IMR-90 (cell line): ENCODE measurements around the gene ALX4. TPM values are rescaled to one million over a fixed set of nuclear protein-coding genes. Genes with fewer than 3 reads are reported as not detected.

Source experiments
- ATAC-seq: fragments of 200-7000 bp; cut with Tn5 transposase; 2 replicates; pipeline ENCODE4 v1.9.1; 2020; ENCODE audit warnings: low read depth, mild to moderate bottlenecking, moderate library complexity
- BruUV-seq: library from RNA; stranded (reverse); fragments of 400-500 nt; replicated peaks from 2 replicates; lab custom pipeline; 2021; lab: Mats Ljungman, UMichigan
- CTCF ChIA-PET: fragments of 300-600 bp; formaldehyde crosslinking; extraction: SDS; loops from one replicate; lab custom pipeline; 2021; ENCODE audit warnings: antibody characterized with exemption; lab: Yijun Ruan, JAX
- POLR2A ChIA-PET: fragments of 300-600 bp; sonication (Branson Sonifier 250); formaldehyde crosslinking; loops from one replicate; lab custom pipeline; 2022; ENCODE audit warnings: antibody characterized with exemption; ENCODE audit not compliant: unreplicated experiment; lab: Charles Lee
- DNase-seq: peaks from one replicate; pipeline ENCODE4 v3.0.0; 2013
- H2AFZ ChIP-seq: replicated peaks from 2 replicates; pipeline ENCODE3; 2013; ENCODE audit warnings: low read length, mild to moderate bottlenecking; ENCODE audit not compliant: poor library complexity
- H2AK5ac ChIP-seq: 2 replicates; pipeline ENCODE4 v1.6.1; 2013; ENCODE audit warnings: low read depth, low read length, inconsistent platforms
- H2AK9ac ChIP-seq: replicated peaks from 2 replicates; pipeline ENCODE3; 2013; ENCODE audit warnings: mild to moderate bottlenecking, low read depth, low read length, moderate library complexity; ENCODE audit not compliant: poor library complexity
- H2BK120ac ChIP-seq: 2 replicates; pipeline ENCODE4 v1.6.1; 2013; ENCODE audit warnings: low read depth, low read length, inconsistent platforms
- H2BK15ac ChIP-seq: 3 replicates; pipeline ENCODE4 v1.6.1; 2013; ENCODE audit warnings: low read depth, low read length, inconsistent platforms
- H2BK20ac ChIP-seq: 2 replicates; pipeline ENCODE4 v1.6.1; 2013; ENCODE audit warnings: low read depth, mild to moderate bottlenecking, inconsistent platforms, low read length, moderate library complexity
- H2BK5ac ChIP-seq: 2 replicates; pipeline ENCODE4 v1.6.1; 2013; ENCODE audit warnings: mild to moderate bottlenecking, low read depth, low read length, inconsistent platforms; ENCODE audit not compliant: poor library complexity, severe bottlenecking
- H3K14ac ChIP-seq: replicated peaks from 2 replicates; pipeline ENCODE4 v1.6.1; 2013; ENCODE audit warnings: low read depth, low read length, inconsistent platforms
- H3K18ac ChIP-seq: 2 replicates; pipeline ENCODE4 v1.6.1; 2013; ENCODE audit warnings: low read depth, low read length, control low read depth
- H3K23ac ChIP-seq: 2 replicates; pipeline ENCODE4 v1.6.1; 2013; ENCODE audit warnings: low read depth, low read length, inconsistent platforms
- H3K27ac ChIP-seq: 2 replicates; pipeline ENCODE4 v1.5.1; 2013; ENCODE audit warnings: mild to moderate bottlenecking, control low read depth, low read length; ENCODE audit not compliant: insufficient read depth
- H3K27me3 ChIP-seq: 2 replicates; pipeline ENCODE4 v1.6.1; 2013; ENCODE audit warnings: low read length; ENCODE audit not compliant: control insufficient read depth, insufficient read depth
- H3K36me3 ChIP-seq: 2 replicates; pipeline ENCODE4 v1.6.1; 2013; ENCODE audit warnings: low read length, mixed read lengths; ENCODE audit not compliant: control insufficient read depth, insufficient read depth
- H3K4ac ChIP-seq: 2 replicates; pipeline ENCODE4 v1.6.1; 2013; ENCODE audit warnings: low read depth, low read length, inconsistent platforms
- H3K4me1 ChIP-seq: 2 replicates; pipeline ENCODE4 v1.6.1; 2013; ENCODE audit warnings: low read length, mixed read lengths; ENCODE audit not compliant: control insufficient read depth, insufficient read depth
- H3K4me2 ChIP-seq: 2 replicates; pipeline ENCODE4 v1.6.1; 2013; ENCODE audit warnings: low read depth, mild to moderate bottlenecking, control low read depth, low read length, moderate library complexity
- H3K4me3 ChIP-seq: 2 replicates; pipeline ENCODE4 v1.5.1; 2013; ENCODE audit warnings: low read depth, mild to moderate bottlenecking, control low read depth, low read length, moderate library complexity; ENCODE audit not compliant: insufficient read depth
- H3K56ac ChIP-seq: 2 replicates; pipeline ENCODE4 v1.6.1; 2013; ENCODE audit warnings: low read length, inconsistent platforms; ENCODE audit not compliant: insufficient read depth; ENCODE audit errors: extremely low read depth
- H3K79me1 ChIP-seq, 2 experiments: 2 replicates each; pipeline ENCODE4 v1.6.1; 2013; ENCODE audit warnings: low read length in 2 of 2, inconsistent platforms in 1 of 2, low read depth in 1 of 2
- H3K9ac ChIP-seq: 2 replicates; pipeline ENCODE4 v1.6.1; 2013; ENCODE audit warnings: low read depth, low read length, control low read depth
- H3K9me1 ChIP-seq: 2 replicates; pipeline ENCODE4 v1.6.1; 2013; ENCODE audit warnings: low read length, inconsistent platforms; ENCODE audit not compliant: insufficient read depth
- H3K9me3 ChIP-seq: 2 replicates; pipeline ENCODE4 v1.6.1; 2013; ENCODE audit warnings: low read length; ENCODE audit not compliant: control insufficient read depth, insufficient read depth
- H4K20me1 ChIP-seq: 2 replicates; pipeline ENCODE4 v1.6.1; 2013; ENCODE audit warnings: low read length, inconsistent platforms; ENCODE audit not compliant: insufficient read depth
- H4K5ac ChIP-seq: 2 replicates; pipeline ENCODE4 v1.6.1; 2013; ENCODE audit warnings: mild to moderate bottlenecking, low read depth, low read length, control low read depth
- H4K8ac ChIP-seq, 2 experiments: 2 replicates each; pipeline ENCODE4 v1.6.1; 2013; ENCODE audit warnings: low read depth in 2 of 2, low read length in 2 of 2, control low read depth in 1 of 2, inconsistent platforms in 1 of 2
- H4K91ac ChIP-seq: 2 replicates; pipeline ENCODE4 v1.6.1; 2013; ENCODE audit warnings: low read depth, low read length, inconsistent platforms; ENCODE audit not compliant: insufficient read depth
- POLR2A ChIP-seq: IDR thresholded peaks from 2 replicates; pipeline ENCODE4 v1.6.1; 2012; ENCODE audit warnings: mild to moderate bottlenecking, low read depth, low read length
- RAD21 ChIP-seq: IDR thresholded peaks from 2 replicates; pipeline ENCODE4 v1.6.1; 2012; ENCODE audit warnings: low read length, improper control_type of control experiment
- RCOR1 ChIP-seq: IDR thresholded peaks from 2 replicates; pipeline ENCODE4 v1.6.1; 2012; ENCODE audit warnings: mild to moderate bottlenecking, low read length, improper control_type of control experiment; ENCODE audit not compliant: insufficient replicate concordance
- SMC3 ChIP-seq: fragments of 150-350 bp; IDR thresholded peaks from 2 replicates; pipeline ENCODE4 v1.6.1; 2016; ENCODE audit warnings: low read depth, mild to moderate bottlenecking, antibody characterized with exemption, low read length, moderate library complexity
- WGBS, 2 experiments: methylation state at CpG; one replicate each; pipeline versions ENCODE4 v1.1.5 to v1.1.7; 2013; ENCODE audit warnings: missing lambda C conversion rate in 2 of 2; ENCODE audit not compliant: insufficient read length in 1 of 2; ENCODE audit errors: extremely low coverage in 2 of 2; 5-methylcytosine and 5-hydroxymethylcytosine counted together
- dilution Hi-C: fragments of 300-500 bp; cut with HindIII; formaldehyde crosslinking; loops from one replicate; pipeline ENCODE4 v1.14.3; 2018; ENCODE audit warnings: low sequenced_read_pairs; ENCODE audit not compliant: unreplicated experiment
- in situ Hi-C: fragments of 300-500 bp; cut with MboI; formaldehyde crosslinking; loops from 3 replicates; pipeline ENCODE4 v1.14.3; 2019; ENCODE audit warnings: low sequenced_read_pairs, inconsistent platforms, mixed read lengths
- intact Hi-C: fragments of 100-400 bp; cut with micrococcal nuclease; formaldehyde crosslinking; loops from 2 replicates; pipeline ENCODE4 v1.10.0; 2022
- polyA plus RNA-seq, 3 experiments: library from polyadenylated mRNA; depleted of rRNA; stranded (reverse); fragments of >200 nt; gene quantifications; 2 replicates each; pipeline ENCODE4 v1.2.3, GENCODE V29; 2012; ENCODE audit warnings: low replicate concordance in 1 of 3
- total RNA-seq: library from RNA; depleted of rRNA; stranded (reverse); fragments of >200 nt; gene quantifications from 2 replicates; pipeline ENCODE4 v1.2.3, GENCODE V29; 2012
- TF ChIP-seq, protein P1 (sequence below): conservative IDR thresholded peaks from 2 replicates; pipeline ENCODE4 v1.5.1; 2012; ENCODE audit warnings: mild to moderate bottlenecking, low read depth, low read length, improper control_type of control experiment

The ALX4 gene
- total and polyA plus RNA-seq, 2 of the 4 experiments (the other 2 are of a cell fraction): not detected

DNA sequence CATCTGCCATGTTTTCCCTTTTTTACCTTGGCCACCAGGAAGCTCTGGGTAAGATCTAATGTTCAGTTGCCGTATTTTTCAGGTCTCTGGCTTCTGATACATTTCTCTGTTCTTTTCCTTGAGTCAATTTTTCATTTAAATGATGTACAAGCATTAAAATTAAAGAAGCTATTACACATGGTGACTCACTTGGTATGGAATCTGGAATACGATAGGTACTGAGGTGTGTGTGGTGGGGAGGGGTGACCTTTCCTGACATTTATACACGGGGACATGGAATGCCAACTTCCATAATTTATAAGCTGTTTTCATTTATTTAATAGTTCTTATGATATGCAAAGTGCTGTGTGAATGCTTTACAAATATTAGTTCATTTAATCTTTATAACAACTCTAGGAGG is 47.8 kb upstream of the ALX4 start:
- no peaks in the 10 kb centered on the region for H4K20me1 ChIP-seq
- H2AK5ac ChIP-seq: no peak overlapping the region
- no peaks in the 10 kb centered on the region for H3K4me1 ChIP-seq
- no peak overlapping the region for H2AK9ac ChIP-seq
- H4K5ac ChIP-seq: no peak overlapping the region
- no TSS peak for BruUV-seq
- no peak overlapping the region for H4K8ac ChIP-seq
- no peak overlapping the region for H3K27ac ChIP-seq
- no peak overlapping the region for H2BK5ac ChIP-seq
- H4K91ac ChIP-seq: no peak overlapping the region
- intact Hi-C loops (no loop called here), dilution Hi-C loops (no loop called here), in situ Hi-C loops (no loop called here)
- no peak overlapping the region for H3K4ac ChIP-seq
- no peak overlapping the region for H3K18ac ChIP-seq
- ATAC-seq: no peak
- no peaks in the 10 kb centered on the region for H3K36me3 ChIP-seq
- H3K14ac ChIP-seq: no peak overlapping the region
- no peak overlapping the region for H2BK20ac ChIP-seq
- peaks cover 42% of the 10 kb centered on the region for H3K27me3 ChIP-seq
- TF ChIP-seq RAD21 (no peak), RCOR1 (no peak), SMC3 (no peak), POLR2A (no peak)
- TF ChIP-seq, protein P1, sequence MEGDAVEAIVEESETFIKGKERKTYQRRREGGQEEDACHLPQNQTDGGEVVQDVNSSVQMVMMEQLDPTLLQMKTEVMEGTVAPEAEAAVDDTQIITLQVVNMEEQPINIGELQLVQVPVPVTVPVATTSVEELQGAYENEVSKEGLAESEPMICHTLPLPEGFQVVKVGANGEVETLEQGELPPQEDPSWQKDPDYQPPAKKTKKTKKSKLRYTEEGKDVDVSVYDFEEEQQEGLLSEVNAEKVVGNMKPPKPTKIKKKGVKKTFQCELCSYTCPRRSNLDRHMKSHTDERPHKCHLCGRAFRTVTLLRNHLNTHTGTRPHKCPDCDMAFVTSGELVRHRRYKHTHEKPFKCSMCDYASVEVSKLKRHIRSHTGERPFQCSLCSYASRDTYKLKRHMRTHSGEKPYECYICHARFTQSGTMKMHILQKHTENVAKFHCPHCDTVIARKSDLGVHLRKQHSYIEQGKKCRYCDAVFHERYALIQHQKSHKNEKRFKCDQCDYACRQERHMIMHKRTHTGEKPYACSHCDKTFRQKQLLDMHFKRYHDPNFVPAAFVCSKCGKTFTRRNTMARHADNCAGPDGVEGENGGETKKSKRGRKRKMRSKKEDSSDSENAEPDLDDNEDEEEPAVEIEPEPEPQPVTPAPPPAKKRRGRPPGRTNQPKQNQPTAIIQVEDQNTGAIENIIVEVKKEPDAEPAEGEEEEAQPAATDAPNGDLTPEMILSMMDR: no peak
- H2BK120ac ChIP-seq: no peak overlapping the region
- no CpG with 5 or more reads among the region's 3 CpGs for WGBS, 2 experiments
- H2AFZ ChIP-seq: no peak overlapping the region
- H3K4me2 ChIP-seq: no peak overlapping the region
- no peaks in the 10 kb centered on the region for H3K9me3 ChIP-seq
- no peak overlapping the region for H3K23ac ChIP-seq
- H3K79me1 ChIP-seq: no peaks in the 10 kb centered on the region
- ChIA-PET POLR2A (no interaction called here), CTCF (interaction anchor here (0.9 kb wide), 1 partner anchor 16 kb away, joined by 3 read pairs; no protein-coding TSS in a partner anchor)
- no peak for DNase-seq
- no peaks in the 10 kb centered on the region for H3K9me1 ChIP-seq
- no peak overlapping the region for H3K9ac ChIP-seq
- H3K4me3 ChIP-seq: no peak overlapping the region
- H3K56ac ChIP-seq: no peak overlapping the region
- no peak overlapping the region for H2BK15ac ChIP-seq
